Measurements from ENCODE around the gene RPS6KB2. TPM values are rescaled to one million over a fixed set of nuclear protein-coding genes. Genes with fewer than 3 reads are reported as not detected.

RPS6KB2 gene
- total and polyA plus RNA-seq, 2 experiments from 2014 or later: 29.5 to 41.3 TPM

- H3K4me1 Mint-ChIP-seq: peaks cover 23% of the 10 kb centered on the region
- TF ChIP-seq ETS1 (IDR thresholded peaks at IDR 0.05) (no peak), ZNF462 (CRISPR knock-in tag; IDR thresholded peaks at IDR 0.05) (no peak), ZNF331 (CRISPR knock-in tag; IDR thresholded peaks at IDR 0.05; ENCODE audit: low read depth) (no peak), NANOG (IDR thresholded peaks at IDR 0.05; ENCODE audit: borderline replicate concordance) (no peak), ZNF114 (CRISPR knock-in tag; IDR thresholded peaks at IDR 0.05) (no peak), REST (IDR thresholded peaks at IDR 0.05; ENCODE audit: unreplicated experiment) (no peak), EZH2 (IDR thresholded peaks at IDR 0.05; ENCODE audit: low read depth, unreplicated experiment) (no peak), CREB1 (CRISPR knock-in tag; IDR thresholded peaks at IDR 0.05; ENCODE audit: low read depth) (no peak)
- no peak overlapping the region for H3K27ac Mint-ChIP-seq
- Histone ChIP-seq H3F3A (replicated peaks; ENCODE audit: low read depth) (no peaks in the 10 kb centered on the region), H3K36me3 (ENCODE audit: insufficient read depth) (no peaks in the 10 kb centered on the region; the same call in 1 of the 2 replicates), H3K4me1 (ENCODE audit: insufficient read depth) (no peaks in the 10 kb centered on the region; the same call in 1 of the 2 replicates), H3K4me2 (no peak overlapping the region), H3K79me2 (replicated peaks; ENCODE audit: insufficient read depth) (no peaks in the 10 kb centered on the region), H3K27me3 (ENCODE audit: insufficient read depth) (peaks cover 8% of the 10 kb centered on the region), H3K9me2 (ENCODE audit: insufficient read depth) (no peaks in the 10 kb centered on the region), H3K4me3 (no peak overlapping the region), H4K20me1 (replicated peaks; ENCODE audit: insufficient read depth) (no peaks in the 10 kb centered on the region; the same call in 1 of the 2 replicates), H3K27ac (ENCODE audit: low read depth) (no peak overlapping the region), H2AFZ (no peak overlapping the region)
- peaks cover 24% of the 10 kb centered on the region for H3K27me3 Mint-ChIP-seq (ENCODE audit: insufficient read depth, low read depth, poor library complexity)
- no peak for DNase-seq (ENCODE audit: low spot score)
- peaks cover 4% of the 10 kb centered on the region; the same call in 2 of the 3 replicates for H3K9me3 Mint-ChIP-seq
- no peak for ATAC-seq
- peak overlapping the region; percentile 28; the same call in 1 of the 3 replicates for H3K4me3 Mint-ChIP-seq
- peaks cover 14% of the 10 kb centered on the region; the same call in 1 of the 3 replicates for H3K36me3 Mint-ChIP-seq (ENCODE audit: low read depth)
Measured at GRCh38 chr11:67484847-67485311, 56.6 kb downstream of the RPS6KB2 start.
